ENCODE results near the gene FTHL17.

The FTHL17 gene

DNA sequence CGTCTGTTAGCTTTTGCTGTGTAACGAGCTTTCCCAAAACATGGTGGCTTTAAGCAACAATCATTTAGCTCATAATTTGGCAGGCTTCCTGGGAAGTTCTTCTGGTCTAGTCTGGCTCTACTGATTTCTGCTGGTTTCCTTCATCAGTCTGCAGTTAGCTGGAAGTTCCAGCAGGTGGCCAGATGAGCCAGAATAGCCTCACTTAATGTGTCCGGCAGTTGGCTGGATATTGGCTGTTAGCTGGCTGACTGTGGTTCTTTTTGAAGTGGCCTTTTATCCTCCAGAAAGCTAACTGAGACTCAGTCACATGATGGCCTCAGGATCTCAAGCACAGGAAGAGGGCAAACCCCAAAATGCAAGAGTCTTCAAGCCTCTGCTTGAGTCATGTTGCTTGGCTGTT lies 34.9 kb downstream of the FTHL17 start:
- ATAC-seq: peak; percentile 97
- TF ChIP-seq RARB (CRISPR knock-in tag; IDR thresholded peaks at IDR 0.05) (no peak), CSDC2 (CRISPR knock-in tag; IDR thresholded peaks at IDR 0.05) (no peak), TCF4 (CRISPR knock-in tag; IDR thresholded peaks at IDR 0.05; ENCODE audit: borderline replicate concordance) (no peak), GLIS3 (CRISPR knock-in tag; IDR thresholded peaks at IDR 0.05) (no peak), ZC3H10 (CRISPR knock-in tag; IDR thresholded peaks at IDR 0.05) (no peak), ESRRG (CRISPR knock-in tag; IDR thresholded peaks at IDR 0.05) (no peak), ZNF565 (CRISPR knock-in tag; conservative IDR thresholded peaks at IDR 0.05; ENCODE audit: low read depth) (no peak), ARNTL (CRISPR knock-in tag; IDR thresholded peaks at IDR 0.05; ENCODE audit: borderline replicate concordance, low read depth) (no peak), CSRNP3 (CRISPR knock-in tag; IDR thresholded peaks at IDR 0.05) (no peak), TOX (CRISPR knock-in tag; IDR thresholded peaks at IDR 0.05; ENCODE audit: borderline replicate concordance) (no peak), ZNF70 (CRISPR knock-in tag; IDR thresholded peaks at IDR 0.05) (no peak), OSR1 (CRISPR knock-in tag; IDR thresholded peaks at IDR 0.05) (no peak)
- TF ChIP-seq, protein P1, sequence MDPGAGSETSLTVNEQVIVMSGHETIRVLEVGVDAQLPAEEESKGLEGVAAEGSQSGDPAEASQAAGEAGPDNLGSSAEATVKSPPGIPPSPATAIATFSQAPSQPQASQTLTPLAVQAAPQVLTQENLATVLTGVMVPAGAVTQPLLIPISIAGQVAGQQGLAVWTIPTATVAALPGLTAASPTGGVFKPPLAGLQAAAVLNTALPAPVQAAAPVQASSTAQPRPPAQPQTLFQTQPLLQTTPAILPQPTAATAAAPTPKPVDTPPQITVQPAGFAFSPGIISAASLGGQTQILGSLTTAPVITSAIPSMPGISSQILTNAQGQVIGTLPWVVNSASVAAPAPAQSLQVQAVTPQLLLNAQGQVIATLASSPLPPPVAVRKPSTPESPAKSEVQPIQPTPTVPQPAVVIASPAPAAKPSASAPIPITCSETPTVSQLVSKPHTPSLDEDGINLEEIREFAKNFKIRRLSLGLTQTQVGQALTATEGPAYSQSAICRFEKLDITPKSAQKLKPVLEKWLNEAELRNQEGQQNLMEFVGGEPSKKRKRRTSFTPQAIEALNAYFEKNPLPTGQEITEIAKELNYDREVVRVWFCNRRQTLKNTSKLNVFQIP (CRISPR knock-in tag; IDR thresholded peaks at IDR 0.05; ENCODE audit: borderline replicate concordance, low read depth): no peak
- TF ChIP-seq, protein P2, sequence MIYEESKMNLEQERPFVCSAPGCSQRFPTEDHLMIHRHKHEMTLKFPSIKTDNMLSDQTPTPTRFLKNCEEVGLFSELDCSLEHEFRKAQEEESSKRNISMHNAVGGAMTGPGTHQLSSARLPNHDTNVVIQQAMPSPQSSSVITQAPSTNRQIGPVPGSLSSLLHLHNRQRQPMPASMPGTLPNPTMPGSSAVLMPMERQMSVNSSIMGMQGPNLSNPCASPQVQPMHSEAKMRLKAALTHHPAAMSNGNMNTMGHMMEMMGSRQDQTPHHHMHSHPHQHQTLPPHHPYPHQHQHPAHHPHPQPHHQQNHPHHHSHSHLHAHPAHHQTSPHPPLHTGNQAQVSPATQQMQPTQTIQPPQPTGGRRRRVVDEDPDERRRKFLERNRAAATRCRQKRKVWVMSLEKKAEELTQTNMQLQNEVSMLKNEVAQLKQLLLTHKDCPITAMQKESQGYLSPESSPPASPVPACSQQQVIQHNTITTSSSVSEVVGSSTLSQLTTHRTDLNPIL (CRISPR knock-in tag; IDR thresholded peaks at IDR 0.05; ENCODE audit: low read depth): no peak
- TF ChIP-seq, protein P3, sequence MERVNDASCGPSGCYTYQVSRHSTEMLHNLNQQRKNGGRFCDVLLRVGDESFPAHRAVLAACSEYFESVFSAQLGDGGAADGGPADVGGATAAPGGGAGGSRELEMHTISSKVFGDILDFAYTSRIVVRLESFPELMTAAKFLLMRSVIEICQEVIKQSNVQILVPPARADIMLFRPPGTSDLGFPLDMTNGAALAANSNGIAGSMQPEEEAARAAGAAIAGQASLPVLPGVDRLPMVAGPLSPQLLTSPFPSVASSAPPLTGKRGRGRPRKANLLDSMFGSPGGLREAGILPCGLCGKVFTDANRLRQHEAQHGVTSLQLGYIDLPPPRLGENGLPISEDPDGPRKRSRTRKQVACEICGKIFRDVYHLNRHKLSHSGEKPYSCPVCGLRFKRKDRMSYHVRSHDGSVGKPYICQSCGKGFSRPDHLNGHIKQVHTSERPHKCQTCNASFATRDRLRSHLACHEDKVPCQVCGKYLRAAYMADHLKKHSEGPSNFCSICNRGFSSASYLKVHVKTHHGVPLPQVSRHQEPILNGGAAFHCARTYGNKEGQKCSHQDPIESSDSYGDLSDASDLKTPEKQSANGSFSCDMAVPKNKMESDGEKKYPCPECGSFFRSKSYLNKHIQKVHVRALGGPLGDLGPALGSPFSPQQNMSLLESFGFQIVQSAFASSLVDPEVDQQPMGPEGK (CRISPR knock-in tag; IDR thresholded peaks at IDR 0.05; ENCODE audit: borderline replicate concordance): no peak

GRCh38 chrX:31027351-31027750 lies 44.5 kb downstream of the FTHL17 start:
- ATAC-seq: no peak
- TF ChIP-seq, protein P1 (CRISPR knock-in tag; IDR thresholded peaks at IDR 0.05; ENCODE audit: borderline replicate concordance, low read depth): no peak
- no peak for TF ChIP-seq ZFP30 (CRISPR knock-in tag; IDR thresholded peaks at IDR 0.05)
- TF ChIP-seq ZNF565 (CRISPR knock-in tag; conservative IDR thresholded peaks at IDR 0.05; ENCODE audit: low read depth): no peak
- TF ChIP-seq RARB (CRISPR knock-in tag; IDR thresholded peaks at IDR 0.05): no peak
- no peak for TF ChIP-seq ZFP3 (CRISPR knock-in tag; IDR thresholded peaks at IDR 0.05)
- no peak for TF ChIP-seq PPARA (CRISPR knock-in tag; IDR thresholded peaks at IDR 0.05; ENCODE audit: borderline replicate concordance)

DNA sequence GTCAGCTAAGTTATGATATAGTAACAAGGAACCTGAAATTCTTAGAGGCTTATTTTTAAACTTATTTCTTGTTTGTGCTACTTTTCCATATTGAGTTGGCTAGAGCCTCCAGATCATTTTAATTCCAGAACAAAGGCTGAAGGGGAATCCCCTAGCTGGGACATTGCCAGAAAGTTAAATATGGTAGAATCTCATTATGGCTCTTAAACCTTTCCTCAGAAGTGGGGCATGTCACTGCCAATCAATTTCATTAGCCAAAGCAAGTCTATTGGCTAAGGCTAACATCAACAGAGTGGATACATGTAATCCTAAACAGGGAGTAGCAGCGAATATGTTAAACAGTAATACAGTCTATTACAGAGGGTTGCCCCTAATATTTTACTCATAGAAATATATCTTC lies 47.0 kb downstream of the FTHL17 start:
- TF ChIP-seq, protein P3 (CRISPR knock-in tag; IDR thresholded peaks at IDR 0.05; ENCODE audit: borderline replicate concordance): no peak
- TF ChIP-seq CSDC2 (CRISPR knock-in tag; IDR thresholded peaks at IDR 0.05) (no peak), ISL1 (CRISPR knock-in tag; IDR thresholded peaks at IDR 0.05) (no peak)
- no peak for ATAC-seq

Data from SK-N-SH treated with all-trans-retinoic acid at 6 μM for 48 hours (cell line).